Upper lobe of left lung (tissue), 4 donors: ENCODE measurements around the gene PTPRZ1.

Experiments
- CTCF ChIP-seq, 6 experiments: fragments of 450-650 bp in 4 of 6; fragments of 200-600 bp in 2 of 6; sonication (generic) in 2 of 6; IDR thresholded peaks; one replicate each; pipeline ENCODE4 v1.5.1; 2016 to 2019; ENCODE audit warnings: antibody characterized with exemption in 6 of 6
- EP300 ChIP-seq, 4 donors: sonication (generic); formaldehyde crosslinking; IDR thresholded peaks; one replicate each; pipeline ENCODE4 v1.5.1; 2017; ENCODE audit warnings: antibody characterized with exemption in 4 of 4, control low read depth in 2 of 4
- POLR2AphosphoS5 ChIP-seq, 2 donors: sonication (generic); formaldehyde crosslinking; IDR thresholded peaks; one replicate each; pipeline ENCODE4 v1.5.1; 2017; ENCODE audit warnings: antibody characterized with exemption in 2 of 2

- TF ChIP-seq CTCF (IDR thresholded peaks at IDR 0.05) (no peak), EP300 (IDR thresholded peaks at IDR 0.05) (no peak), POLR2AphosphoS5 (IDR thresholded peaks at IDR 0.05) (no peak)
Observed at GRCh38 chr7:121871188-121871587, 1.8 kb upstream of the PTPRZ1 start.
